ENCODE data around the gene ACP5. TPM values are rescaled to one million over a fixed set of nuclear protein-coding genes. Genes with fewer than 3 reads are reported as not detected.
A peak's percentile ranks its signal among the peaks of the same experiment; 100 is the strongest.

Gene ACP5
- total RNA-seq, 6 experiments from 2014 or later, result 1.5 to 2.8 (median 2.3) TPM

- H3K27ac Mint-ChIP-seq, result peak overlapping the region; percentile 96
- TF ChIP-seq, protein P1, sequence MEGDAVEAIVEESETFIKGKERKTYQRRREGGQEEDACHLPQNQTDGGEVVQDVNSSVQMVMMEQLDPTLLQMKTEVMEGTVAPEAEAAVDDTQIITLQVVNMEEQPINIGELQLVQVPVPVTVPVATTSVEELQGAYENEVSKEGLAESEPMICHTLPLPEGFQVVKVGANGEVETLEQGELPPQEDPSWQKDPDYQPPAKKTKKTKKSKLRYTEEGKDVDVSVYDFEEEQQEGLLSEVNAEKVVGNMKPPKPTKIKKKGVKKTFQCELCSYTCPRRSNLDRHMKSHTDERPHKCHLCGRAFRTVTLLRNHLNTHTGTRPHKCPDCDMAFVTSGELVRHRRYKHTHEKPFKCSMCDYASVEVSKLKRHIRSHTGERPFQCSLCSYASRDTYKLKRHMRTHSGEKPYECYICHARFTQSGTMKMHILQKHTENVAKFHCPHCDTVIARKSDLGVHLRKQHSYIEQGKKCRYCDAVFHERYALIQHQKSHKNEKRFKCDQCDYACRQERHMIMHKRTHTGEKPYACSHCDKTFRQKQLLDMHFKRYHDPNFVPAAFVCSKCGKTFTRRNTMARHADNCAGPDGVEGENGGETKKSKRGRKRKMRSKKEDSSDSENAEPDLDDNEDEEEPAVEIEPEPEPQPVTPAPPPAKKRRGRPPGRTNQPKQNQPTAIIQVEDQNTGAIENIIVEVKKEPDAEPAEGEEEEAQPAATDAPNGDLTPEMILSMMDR (IDR thresholded peaks at IDR 0.05), result no peak
- H3K9me3 Mint-ChIP-seq, result no peaks in the 10 kb centered on the region
- peak overlapping the region; percentile 100 for H3K4me3 Mint-ChIP-seq
- H3K27me3 Mint-ChIP-seq (ENCODE audit: insufficient read depth), result no peaks in the 10 kb centered on the region; the same call in none of the 2 replicates
- peak; percentile 8 for DNase-seq
- peaks cover 37% of the 10 kb centered on the region for H3K36me3 Mint-ChIP-seq (ENCODE audit: low read depth)
- H3K4me1 Mint-ChIP-seq (ENCODE audit: low read depth), result peaks cover 25% of the 10 kb centered on the region
Measured at GRCh38 chr19:11598103-11598483, 20.6 kb upstream of the ACP5 start.

DNA sequence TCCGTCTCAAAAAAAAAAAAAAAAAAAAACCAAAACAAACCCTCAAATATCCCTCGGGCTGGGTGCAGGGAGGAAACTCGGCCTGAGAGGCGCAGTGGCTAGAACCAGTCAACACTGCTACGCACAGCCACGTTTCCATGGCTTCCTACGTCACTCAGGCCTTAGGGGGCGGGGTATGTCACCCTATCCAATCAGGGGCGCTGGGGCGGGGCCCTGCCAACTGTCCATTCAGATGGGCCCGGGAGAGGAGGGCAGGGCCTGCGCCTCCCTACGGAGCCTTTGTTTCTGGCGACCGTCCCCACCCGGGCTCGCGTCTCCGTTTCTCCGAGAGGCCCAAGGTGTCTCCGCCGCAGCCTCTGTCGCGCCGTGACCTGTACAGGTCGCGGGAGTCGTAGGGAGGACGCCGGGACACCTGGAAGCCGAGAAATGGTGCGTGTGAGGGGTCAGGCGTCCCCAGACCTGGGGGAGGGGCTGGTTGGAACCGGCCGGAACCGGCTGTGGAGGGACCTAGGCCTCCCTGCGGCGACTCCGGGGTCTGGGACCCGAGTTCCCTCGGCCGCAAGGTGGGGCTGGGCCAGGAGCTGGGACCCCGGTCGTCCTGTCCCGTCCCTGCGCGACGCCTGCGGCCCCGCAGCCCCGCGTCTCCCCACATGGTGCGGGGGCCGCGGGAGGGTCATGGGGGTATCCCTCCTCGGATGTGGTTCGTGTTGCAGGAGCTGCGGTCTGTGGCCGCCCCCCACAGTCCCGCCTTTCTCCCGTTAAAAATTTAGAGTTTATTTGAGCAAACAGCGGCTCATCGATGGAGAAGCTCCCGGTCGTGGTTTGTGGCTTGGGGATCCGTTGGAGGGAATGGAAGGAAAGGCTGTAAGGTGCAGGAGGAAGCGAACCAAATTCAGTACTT, 20.0 kb upstream of the ACP5 start, which contains the start of gene ZNF627:
TSS of gene ZNF627 (plus strand) at position 282 of the 901 bp plus-strand sequence. CDS start at position 427, 145 bp downstream.
- Mint-ChIP-seq H3K27ac (peak within 1 kb of the TSS; percentile 96), H3K27me3 (ENCODE audit: insufficient read depth) (no peaks in the 10 kb centered on the region; the same call in none of the 2 replicates), H3K9me3 (no peaks in the 10 kb centered on the region), H3K36me3 (ENCODE audit: low read depth) (peaks cover 31% of the 10 kb centered on the region), H3K4me1 (ENCODE audit: low read depth) (peaks cover 25% of the 10 kb centered on the region), H3K4me3 (peak within 1 kb of the TSS; percentile 100)
- peak; percentile 98 for DNase-seq
- TF ChIP-seq, protein P1 (IDR thresholded peaks at IDR 0.05), result peak; percentile 36; the same call in 1 of the 2 replicates

DNA sequence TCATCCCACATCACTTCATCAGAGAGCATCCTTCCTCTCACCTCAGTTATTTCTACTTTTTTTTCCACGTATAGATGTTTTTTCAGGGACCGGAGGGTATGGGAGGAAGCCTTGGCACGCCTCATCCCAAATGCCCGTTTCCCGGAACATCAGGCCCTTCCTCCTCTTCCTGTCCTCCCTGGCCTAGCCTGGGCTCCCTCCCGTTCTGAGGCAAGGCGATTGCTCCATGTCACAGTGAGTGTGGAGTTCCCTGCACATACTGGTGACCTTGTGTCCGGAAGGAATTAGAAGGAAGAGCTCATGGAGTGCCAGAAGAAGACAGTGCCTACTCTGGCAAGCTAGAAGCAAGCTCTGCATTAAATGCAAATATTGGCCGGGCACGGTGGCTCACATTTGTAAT, 18.7 kb upstream of the ACP5 start:
- H3K27me3 Mint-ChIP-seq (ENCODE audit: insufficient read depth), result no peaks in the 10 kb centered on the region; the same call in 1 of the 2 replicates
- TF ChIP-seq, protein P1 (IDR thresholded peaks at IDR 0.05), result no peak
- H3K36me3 Mint-ChIP-seq (ENCODE audit: low read depth), result peaks cover 24% of the 10 kb centered on the region
- H3K9me3 Mint-ChIP-seq, result no peaks in the 10 kb centered on the region
- DNase-seq, result no peak
- no peak overlapping the region for H3K4me3 Mint-ChIP-seq
- H3K4me1 Mint-ChIP-seq (ENCODE audit: low read depth), result peaks cover 21% of the 10 kb centered on the region
- H3K27ac Mint-ChIP-seq, result peak overlapping the region; percentile 90; the same call in 1 of the 2 replicates

DNA sequence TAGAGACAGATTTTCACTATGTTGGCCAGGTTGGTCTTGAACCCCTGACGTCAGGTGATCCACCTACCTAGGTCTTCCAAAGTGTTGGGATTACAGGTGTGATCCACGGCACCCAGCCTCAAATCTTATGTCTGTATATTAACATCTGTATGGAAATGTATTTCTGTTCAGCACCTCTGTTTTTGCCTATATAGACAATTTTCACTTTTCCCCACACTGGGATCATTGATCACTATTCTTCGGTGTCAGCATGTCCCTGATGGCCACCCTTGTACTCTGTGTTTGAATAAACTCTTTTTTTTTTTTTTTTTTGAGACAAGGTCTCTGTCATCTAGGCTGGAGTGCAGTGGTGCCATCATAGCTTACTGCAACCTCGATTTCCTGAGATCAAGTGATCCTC, 16.6 kb upstream of the ACP5 start:
- DNase-seq, result no peak
- peaks cover 10% of the 10 kb centered on the region for H3K36me3 Mint-ChIP-seq (ENCODE audit: low read depth)
- H3K27me3 Mint-ChIP-seq (ENCODE audit: insufficient read depth), result no peaks in the 10 kb centered on the region; the same call in 1 of the 2 replicates
- H3K4me1 Mint-ChIP-seq (ENCODE audit: low read depth), result peaks cover 13% of the 10 kb centered on the region
- H3K27ac Mint-ChIP-seq, result no peak overlapping the region
- TF ChIP-seq, protein P1 (IDR thresholded peaks at IDR 0.05), result no peak
- H3K4me3 Mint-ChIP-seq, result no peak overlapping the region
- no peaks in the 10 kb centered on the region for H3K9me3 Mint-ChIP-seq

- Mint-ChIP-seq H3K36me3 (ENCODE audit: low read depth) (no peaks in the 10 kb centered on the region), H3K4me1 (ENCODE audit: low read depth) (peaks cover 10% of the 10 kb centered on the region), H3K4me3 (peak overlapping the region; percentile 57), H3K27ac (no peak overlapping the region), H3K27me3 (ENCODE audit: insufficient read depth) (peaks cover 10% of the 10 kb centered on the region), H3K9me3 (no peaks in the 10 kb centered on the region)
- DNase-seq, result no peak
- TF ChIP-seq, protein P1 (IDR thresholded peaks at IDR 0.05), result peak; percentile 47
Measured at GRCh38 chr19:11587975-11588631, 10.7 kb upstream of the ACP5 start.

All from HFFc6 (cell line).